Neuron (in vitro differentiated cells): ENCODE measurements around the gene PSMG1.

Experiments
- H2AFZ ChIP-seq: one replicate; pipeline ENCODE4 v1.6.1; 2013; ENCODE audit warnings: low read depth, mild to moderate bottlenecking, inconsistent platforms, low read length, moderate library complexity
- H3K27me3 ChIP-seq: one replicate; pipeline ENCODE4 v1.6.1; 2013; ENCODE audit warnings: low read length; ENCODE audit not compliant: insufficient read depth
- H3K36me3 ChIP-seq: one replicate; pipeline ENCODE4 v1.6.1; 2013; ENCODE audit warnings: low read length; ENCODE audit not compliant: insufficient read depth
- H3K4me1 ChIP-seq: one replicate; pipeline ENCODE4 v1.6.1; 2013; ENCODE audit warnings: low read length; ENCODE audit not compliant: insufficient read depth
- H3K4me3 ChIP-seq: 2 replicates; pipeline ENCODE4 v1.5.1; 2013; ENCODE audit warnings: mild to moderate bottlenecking, low read length, moderate library complexity
- H3K9me3 ChIP-seq: one replicate; pipeline ENCODE4 v1.6.1; 2013; ENCODE audit warnings: low read length

The PSMG1 gene

DNA sequence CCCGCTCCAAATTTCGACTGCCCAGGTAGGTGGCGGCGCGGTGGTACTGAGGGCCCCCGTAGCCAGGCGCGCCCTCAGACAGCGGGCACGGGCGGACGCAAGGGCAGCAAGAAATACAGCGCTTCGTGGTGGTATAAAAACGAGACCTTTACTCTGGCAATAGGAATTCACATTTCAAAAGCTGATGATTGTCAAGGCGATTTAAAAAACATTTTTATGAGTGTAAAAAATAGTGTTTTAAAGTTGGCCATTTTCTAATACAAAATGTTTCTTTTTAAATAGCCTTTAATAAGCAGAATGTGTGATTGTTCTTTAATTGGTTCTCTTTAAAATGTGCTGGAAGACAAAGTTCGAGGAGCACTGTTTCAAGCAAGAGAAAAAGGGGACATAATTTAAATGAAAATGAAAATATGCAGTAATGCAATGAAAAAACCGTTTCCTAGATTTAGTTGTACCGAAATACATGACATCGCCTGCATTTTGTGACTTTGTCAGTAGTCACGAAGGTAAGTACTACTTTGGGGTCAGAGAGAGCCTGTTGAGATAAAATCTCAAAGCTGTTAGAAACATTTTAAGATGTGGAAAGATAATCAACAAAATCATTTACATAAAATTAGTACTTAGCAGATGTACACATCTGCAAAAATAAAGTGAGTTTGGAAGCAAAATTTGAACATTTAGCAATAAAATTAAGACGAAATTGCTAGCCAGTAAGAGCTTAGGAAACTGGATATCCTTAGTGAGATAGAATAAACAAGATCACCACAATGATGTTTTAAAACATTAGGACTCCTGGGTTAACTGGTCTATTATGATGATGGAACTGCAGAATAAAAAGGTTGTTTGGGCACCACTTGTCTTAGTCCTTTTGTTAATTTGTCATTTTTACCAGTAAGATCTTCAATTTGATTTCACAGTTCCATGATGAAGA, 1.1 kb upstream of the PSMG1 start:
- no peaks in the 10 kb centered on the region for H3K27me3 ChIP-seq
- H3K4me1 ChIP-seq: peaks cover 13% of the 10 kb centered on the region
- H2AFZ ChIP-seq: peak overlapping the region; percentile 90
- peaks cover 16% of the 10 kb centered on the region for H3K36me3 ChIP-seq
- no peaks in the 10 kb centered on the region for H3K9me3 ChIP-seq
- H3K4me3 ChIP-seq: peak overlapping the region; percentile 90

GRCh38 chr21:39182484-39183271, 573 bp downstream of the PSMG1 start:
- Histone ChIP-seq H3K9me3 (peaks cover 3% of the 10 kb centered on the region), H2AFZ (peak overlapping the region; percentile 90), H3K27me3 (no peaks in the 10 kb centered on the region), H3K4me3 (peak overlapping the region; percentile 90), H3K36me3 (peaks cover 29% of the 10 kb centered on the region), H3K4me1 (peaks cover 13% of the 10 kb centered on the region)

GRCh38 chr21:39182016-39182415, 1.2 kb downstream of the PSMG1 start:
- H3K36me3 ChIP-seq: peaks cover 34% of the 10 kb centered on the region
- H3K27me3 ChIP-seq: no peaks in the 10 kb centered on the region
- no peak overlapping the region for H2AFZ ChIP-seq
- H3K9me3 ChIP-seq: peaks cover 3% of the 10 kb centered on the region
- H3K4me3 ChIP-seq: peak overlapping the region; percentile 90
- H3K4me1 ChIP-seq: peaks cover 13% of the 10 kb centered on the region

- H3K27me3 ChIP-seq: no peaks in the 10 kb centered on the region
- H3K9me3 ChIP-seq: peaks cover 3% of the 10 kb centered on the region
- H3K36me3 ChIP-seq: peaks cover 40% of the 10 kb centered on the region
- peaks cover 13% of the 10 kb centered on the region for H3K4me1 ChIP-seq
- peak overlapping the region; percentile 90 for H3K4me3 ChIP-seq
- no peak overlapping the region for H2AFZ ChIP-seq
Measured at GRCh38 chr21:39181205-39181818, 1.9 kb downstream of the PSMG1 start.

DNA sequence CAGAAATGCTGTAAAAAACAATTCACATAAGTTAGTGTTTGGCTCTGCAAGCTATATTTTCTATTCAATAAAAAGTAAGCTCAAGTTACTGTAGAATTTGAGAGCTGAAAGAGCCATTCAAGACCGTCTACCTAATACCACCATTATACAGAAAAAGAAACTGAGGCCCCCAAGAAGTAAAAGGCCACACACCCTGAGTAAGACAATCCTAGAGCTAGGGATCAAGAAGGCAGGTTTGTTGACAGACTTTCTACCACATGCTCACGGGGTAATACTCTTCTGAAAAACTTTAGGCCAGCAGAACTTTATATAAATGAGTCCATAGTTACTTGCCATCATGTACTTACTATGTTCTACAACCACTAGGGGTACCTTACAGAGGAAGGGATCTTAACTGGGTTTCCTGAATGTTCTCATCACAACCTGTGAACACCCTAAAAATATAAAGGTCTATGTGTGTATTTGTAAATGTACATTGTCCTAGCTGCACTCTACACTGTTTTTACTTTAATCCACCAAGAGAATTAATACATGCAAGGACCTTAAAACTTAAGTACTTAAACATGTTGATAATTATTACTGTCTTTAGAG, 2.7 kb downstream of the PSMG1 start:
- Histone ChIP-seq H3K4me1 (peaks cover 13% of the 10 kb centered on the region), H3K36me3 (peaks cover 44% of the 10 kb centered on the region), H3K27me3 (no peaks in the 10 kb centered on the region), H3K9me3 (peaks cover 3% of the 10 kb centered on the region), H3K4me3 (no peak overlapping the region), H2AFZ (no peak overlapping the region)

GRCh38 chr21:39178421-39178820, 4.8 kb downstream of the PSMG1 start:
- no peak overlapping the region for H2AFZ ChIP-seq
- H3K4me1 ChIP-seq: peaks cover 13% of the 10 kb centered on the region
- H3K27me3 ChIP-seq: no peaks in the 10 kb centered on the region
- H3K36me3 ChIP-seq: peaks cover 58% of the 10 kb centered on the region
- no peak overlapping the region for H3K4me3 ChIP-seq
- H3K9me3 ChIP-seq: peaks cover 3% of the 10 kb centered on the region

DNA sequence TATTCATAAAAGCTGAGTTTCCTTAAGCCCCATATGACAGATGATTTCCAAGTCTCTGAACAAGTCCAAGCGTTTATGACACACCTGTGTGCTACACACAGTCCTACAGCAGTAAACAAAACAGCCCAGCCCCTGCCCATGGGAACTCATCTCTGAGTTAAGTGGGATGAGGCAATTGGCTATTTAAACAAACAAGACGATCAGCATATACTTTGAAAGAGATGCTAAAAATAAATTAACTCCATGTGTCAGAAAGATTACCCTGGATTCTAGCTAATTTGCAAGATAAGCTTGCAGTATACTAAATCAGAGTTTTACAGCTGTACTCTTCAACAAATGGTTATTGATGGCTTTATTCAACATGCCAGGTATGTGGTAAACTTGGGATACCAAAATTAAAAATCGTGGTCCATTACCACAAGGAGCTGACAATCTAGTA, 7.0 kb downstream of the PSMG1 start:
- Histone ChIP-seq H3K36me3 (peaks cover 73% of the 10 kb centered on the region), H3K4me3 (no peak overlapping the region), H3K4me1 (peaks cover under 1% of the 10 kb centered on the region), H2AFZ (no peak overlapping the region), H3K9me3 (peaks cover 8% of the 10 kb centered on the region), H3K27me3 (no peaks in the 10 kb centered on the region)

- Histone ChIP-seq H3K4me1 (no peaks in the 10 kb centered on the region), H3K36me3 (peaks cover 71% of the 10 kb centered on the region), H2AFZ (no peak overlapping the region), H3K27me3 (no peaks in the 10 kb centered on the region), H3K4me3 (no peak overlapping the region), H3K9me3 (peaks cover 9% of the 10 kb centered on the region)
Measured at GRCh38 chr21:39175665-39176064, 7.6 kb downstream of the PSMG1 start.

DNA sequence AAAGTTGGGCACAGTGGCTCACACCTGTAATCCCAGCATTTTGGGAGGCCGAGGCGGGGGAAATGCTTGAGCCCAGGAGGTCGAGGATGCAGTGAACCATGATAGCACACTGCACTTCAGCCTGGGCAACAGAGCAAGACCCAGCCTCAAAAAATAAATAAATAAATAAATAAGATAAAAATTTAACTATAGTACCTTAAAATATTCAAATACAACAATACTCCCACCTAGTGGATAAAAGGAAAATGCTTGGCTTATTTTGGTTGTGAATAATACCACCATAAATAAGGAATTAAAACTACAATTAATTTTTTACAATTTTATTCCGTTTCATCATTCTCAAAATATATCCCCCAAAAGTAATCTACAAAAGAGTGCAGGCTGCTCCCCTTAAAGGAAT, 8.1 kb downstream of the PSMG1 start:
- no peaks in the 10 kb centered on the region for H3K27me3 ChIP-seq
- H3K9me3 ChIP-seq: peaks cover 9% of the 10 kb centered on the region
- no peaks in the 10 kb centered on the region for H3K4me1 ChIP-seq
- no peak overlapping the region for H2AFZ ChIP-seq
- H3K4me3 ChIP-seq: no peak overlapping the region
- H3K36me3 ChIP-seq: peaks cover 68% of the 10 kb centered on the region

DNA sequence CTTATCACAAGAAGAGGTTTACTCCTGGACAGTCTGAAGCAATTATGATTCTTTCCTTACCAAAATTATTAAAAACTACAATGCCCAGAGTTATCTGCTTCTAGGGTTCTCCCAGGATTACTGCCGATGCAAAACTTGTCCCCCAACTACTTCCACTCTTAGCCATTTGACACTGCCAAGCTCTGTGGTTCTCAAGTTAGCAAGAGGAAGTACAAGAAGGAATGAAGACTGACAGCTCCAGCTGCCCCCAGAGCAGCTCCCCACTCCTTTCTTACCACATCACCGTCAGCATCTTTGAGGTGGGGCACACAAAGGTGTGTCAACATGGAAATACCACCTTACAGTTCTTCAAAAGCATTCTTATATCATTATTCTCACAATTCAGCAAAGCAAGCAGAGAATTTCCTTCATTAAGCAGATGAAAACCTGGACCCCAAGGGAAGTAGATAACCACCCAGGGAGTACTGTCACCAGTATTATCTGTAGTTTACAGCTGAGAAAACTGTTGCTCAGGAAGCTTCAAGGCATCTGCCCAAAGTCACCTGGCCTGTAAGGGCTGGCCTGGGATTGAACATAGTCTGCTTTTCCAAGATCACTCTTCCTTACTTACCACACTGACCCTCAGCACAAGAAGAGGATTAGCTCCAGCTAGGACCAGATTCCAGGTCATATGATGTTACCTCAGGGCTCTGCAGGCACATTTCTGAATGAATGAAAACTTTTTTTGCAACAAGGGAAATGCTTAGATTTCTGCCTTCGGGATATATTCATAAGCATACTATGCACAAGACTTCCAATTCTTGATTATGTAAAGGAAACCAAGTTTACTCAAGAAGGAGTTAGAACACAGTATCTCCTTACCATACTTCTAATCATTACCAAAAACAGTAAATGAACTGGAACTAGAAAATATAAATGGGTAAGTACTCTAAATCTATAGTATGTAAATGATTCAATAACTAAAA, 9.3 kb downstream of the PSMG1 start:
- Histone ChIP-seq H3K4me3 (no peak overlapping the region), H2AFZ (no peak overlapping the region), H3K4me1 (no peaks in the 10 kb centered on the region), H3K27me3 (no peaks in the 10 kb centered on the region), H3K36me3 (peaks cover 62% of the 10 kb centered on the region), H3K9me3 (peaks cover 9% of the 10 kb centered on the region)

DNA sequence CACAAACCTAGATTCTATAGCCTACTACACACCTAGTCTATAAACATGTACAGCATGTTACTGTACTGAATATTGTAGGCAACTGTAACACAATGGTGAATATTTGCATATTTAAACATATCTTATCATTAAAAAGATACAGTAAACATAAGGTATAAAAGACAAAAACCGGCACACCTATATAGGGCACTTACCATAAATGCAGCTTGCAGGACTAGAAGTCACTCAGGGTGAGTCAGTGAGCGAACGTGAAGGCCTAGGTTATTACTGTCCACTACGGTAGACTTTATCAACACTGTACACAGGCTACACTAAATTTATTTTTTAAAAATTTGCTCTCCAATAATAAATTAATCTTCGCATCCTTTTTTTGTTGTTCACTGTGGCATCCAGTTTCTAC, 13.3 kb downstream of the PSMG1 start:
- H3K36me3 ChIP-seq: peaks cover 37% of the 10 kb centered on the region
- no peak overlapping the region for H2AFZ ChIP-seq
- H3K9me3 ChIP-seq: peaks cover 7% of the 10 kb centered on the region
- no peak overlapping the region for H3K4me3 ChIP-seq
- no peaks in the 10 kb centered on the region for H3K27me3 ChIP-seq
- H3K4me1 ChIP-seq: no peaks in the 10 kb centered on the region

- Histone ChIP-seq H3K9me3 (peaks cover 11% of the 10 kb centered on the region), H3K36me3 (peaks cover 27% of the 10 kb centered on the region), H3K27me3 (no peaks in the 10 kb centered on the region), H2AFZ (no peak overlapping the region), H3K4me3 (no peak overlapping the region), H3K4me1 (no peaks in the 10 kb centered on the region)
Measured at GRCh38 chr21:39168800-39169199, 14.5 kb downstream of the PSMG1 start.
